T-helper 2 cell (primary cell): ENCODE results near the gene H6PD.
"Not testable (repeated sequence)": the region's sequence is repeated elsewhere in the genome, so short reads cannot be mapped to it uniquely, and the experiment has no call there.

Experiments used
- DNase-seq, 5 experiments: peaks; one replicate each; pipeline versions ENCODE4 v3.0.0 to v3.0.0-alpha.2; 2012 to 2022

H6PD gene

DNA sequence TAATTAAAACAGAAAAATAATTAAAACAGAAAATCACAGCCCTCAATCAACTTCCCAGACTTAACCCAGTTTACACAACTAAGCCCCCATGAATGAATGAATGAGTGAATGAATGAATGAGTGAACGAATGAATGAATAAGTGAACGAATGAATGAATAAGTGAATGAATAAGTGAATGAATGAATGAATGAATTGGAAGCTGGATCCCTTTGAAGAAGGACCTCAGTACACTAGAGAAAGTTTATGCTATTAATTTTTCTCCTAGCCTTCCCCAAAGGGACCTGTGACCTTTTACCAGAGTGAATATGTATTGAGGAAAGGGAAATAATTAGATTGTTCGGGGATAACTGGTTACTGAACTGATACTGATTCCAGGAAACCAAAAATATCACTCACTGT is 63.7 kb downstream of the H6PD start:
- DNase-seq = no peak

DNA sequence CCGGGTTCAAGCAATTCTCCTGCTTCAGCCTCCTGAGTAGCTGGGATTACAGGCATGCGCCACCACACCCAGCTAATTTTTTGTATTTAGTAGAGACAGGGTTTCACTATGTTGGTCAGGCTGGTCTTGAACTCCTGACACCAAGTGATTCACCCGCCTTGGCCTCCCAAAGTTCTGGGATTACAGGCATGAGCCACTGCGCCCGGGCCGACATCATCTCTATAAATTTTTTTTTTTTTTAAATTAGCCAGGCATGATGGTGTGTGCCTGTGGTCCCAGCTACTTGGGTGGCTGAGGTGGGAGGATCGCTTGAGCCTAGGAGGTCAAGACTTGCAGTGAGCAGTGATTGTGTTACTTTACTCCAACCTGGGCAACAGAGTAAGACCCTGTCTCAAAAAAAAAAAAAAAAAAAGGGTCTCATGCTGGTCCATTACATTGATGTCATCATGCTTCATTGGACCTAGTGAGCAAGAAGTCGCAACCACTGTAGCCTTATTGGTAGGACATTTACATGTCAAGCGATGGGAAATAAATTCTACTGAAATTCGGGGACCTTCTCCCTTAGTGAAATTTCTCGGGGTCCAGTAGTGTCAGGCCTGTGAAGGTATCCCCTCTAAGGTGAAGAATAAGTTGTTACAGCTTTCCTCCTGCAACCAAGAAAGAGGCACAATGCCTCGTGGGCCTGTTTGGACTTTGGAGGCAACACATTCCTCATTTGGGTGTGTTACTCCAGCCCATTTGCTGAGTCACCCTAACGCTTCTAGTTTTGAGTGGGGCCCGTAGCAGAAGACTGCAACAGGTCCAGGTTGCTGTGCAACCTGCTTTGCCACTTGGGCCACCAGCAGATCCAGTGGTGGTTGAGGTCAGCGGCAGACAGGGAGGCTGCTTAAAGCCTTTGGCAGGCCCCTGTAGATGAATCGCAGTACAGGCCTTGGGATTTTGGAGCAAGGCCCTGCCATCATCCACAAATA is 65.3 kb downstream of the H6PD start:
- not testable (repeated sequence) for DNase-seq

DNA sequence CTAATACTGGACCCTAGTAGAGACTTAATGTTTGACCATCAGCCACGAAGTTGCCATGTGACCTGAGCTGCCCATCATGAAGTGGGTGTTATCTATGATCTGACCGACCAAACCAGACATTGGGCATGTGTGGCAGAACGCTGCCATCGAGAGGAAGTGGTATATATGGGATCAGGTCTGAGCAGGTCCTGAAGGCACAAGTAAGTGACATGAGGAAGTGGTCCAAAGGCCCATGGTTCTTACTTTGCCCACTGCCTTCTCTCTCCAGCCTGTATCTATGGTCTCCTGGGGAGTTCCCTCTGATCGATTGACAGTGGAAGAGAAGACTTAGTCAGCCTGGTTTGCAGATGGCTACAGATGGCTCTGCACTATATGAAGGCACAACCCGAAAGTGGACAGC is 66.0 kb downstream of the H6PD start:
- peak in 1 of 5 experiments; percentile 29 for DNase-seq

DNA sequence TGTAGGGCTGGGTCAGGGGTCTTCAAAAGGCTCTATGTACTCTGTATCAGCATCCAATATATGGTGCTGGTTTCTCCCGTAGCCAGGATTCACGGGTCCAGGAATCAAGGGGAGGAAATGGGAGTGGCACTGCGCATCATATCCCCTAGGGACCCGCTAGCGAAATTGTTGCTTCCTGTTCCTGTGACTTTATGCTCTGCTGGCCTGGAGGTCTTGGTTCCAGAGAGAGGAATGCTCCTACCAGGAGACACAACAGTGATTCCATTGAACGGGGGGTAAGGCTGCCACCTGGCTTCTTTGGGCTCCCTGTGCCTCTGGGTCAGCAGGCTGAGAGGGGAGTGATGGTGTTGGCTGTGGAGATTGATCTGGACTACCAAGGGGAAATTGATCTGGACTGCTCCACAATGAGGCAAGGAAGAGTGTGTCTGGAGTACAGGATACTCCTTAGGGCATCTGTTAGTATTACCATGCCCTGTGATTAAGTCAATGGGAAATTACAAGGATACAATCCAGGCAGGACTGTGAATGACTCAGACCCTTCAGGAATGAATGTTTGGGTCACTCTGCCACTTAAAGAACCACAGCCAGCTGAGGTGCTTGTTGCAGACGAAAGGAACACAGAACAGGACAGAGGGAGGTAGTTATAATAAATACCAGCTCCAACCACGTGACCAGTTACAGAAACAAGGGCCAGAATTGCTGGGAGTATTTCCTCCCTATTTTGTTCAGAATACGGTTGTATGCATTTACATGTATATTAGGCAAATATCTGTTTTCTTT is 68.4 kb downstream of the H6PD start:
- no peak for DNase-seq

DNA sequence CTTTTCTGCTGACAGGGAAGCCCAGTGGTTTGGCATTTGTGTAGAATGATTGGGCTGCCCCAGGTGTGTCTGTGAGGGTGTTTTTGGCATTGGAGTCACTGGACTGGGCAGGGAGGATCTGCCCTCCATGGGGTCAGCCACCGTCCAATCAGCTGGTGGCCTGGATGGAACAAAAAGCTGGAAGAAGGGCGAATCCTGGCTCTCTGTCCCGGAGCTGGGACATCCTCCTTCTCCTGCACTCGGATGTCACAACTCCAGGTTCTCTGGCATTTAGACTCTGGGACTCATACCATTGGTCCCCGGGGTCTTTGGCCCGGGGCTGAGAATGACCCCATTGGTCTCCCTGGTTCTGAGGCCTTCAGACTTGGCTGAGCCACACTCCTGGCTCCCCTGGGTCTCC is 69.3 kb downstream of the H6PD start:
- no peak for DNase-seq

DNA sequence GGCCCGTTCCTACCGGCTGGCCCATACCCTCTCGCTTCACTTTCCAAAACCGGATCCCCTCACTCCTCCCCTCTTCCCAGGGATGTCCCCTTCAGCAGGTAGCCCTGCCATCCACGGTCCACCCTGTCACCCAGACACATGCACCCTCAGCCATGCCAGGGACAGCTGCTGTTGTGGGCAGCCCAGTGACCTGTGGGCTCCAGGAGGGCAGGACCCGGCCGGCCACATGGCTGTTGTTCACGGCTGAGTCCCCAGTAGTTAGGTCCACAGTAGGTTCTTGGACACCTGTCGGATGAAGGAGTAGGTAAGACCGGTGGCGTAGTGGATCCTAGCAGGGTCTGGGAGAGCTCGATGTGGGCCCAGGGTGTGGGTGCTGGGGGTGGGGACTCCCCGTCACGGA is 70.6 kb downstream of the H6PD start:
- DNase-seq = no peak

DNA sequence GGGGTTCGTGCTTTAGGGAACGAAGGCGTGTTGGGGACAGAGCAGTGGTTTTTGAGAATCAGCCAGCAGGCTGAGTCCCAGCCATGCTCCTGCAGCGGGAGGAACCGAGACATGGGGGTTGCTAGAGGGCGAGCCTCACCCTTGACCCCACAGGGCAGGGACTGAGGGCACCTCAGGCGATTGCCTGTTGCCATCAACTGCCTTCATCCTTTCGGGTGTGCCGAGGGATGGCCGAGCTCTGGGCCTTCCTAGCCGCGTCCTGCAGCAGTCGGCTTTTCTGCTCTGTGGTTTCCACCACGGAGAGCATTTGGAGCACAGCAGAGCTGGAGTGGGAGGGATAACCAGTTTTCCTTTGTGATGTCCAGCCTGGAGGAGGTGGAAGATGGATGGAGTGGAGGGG is 71.4 kb downstream of the H6PD start:
- no peak for DNase-seq

DNA sequence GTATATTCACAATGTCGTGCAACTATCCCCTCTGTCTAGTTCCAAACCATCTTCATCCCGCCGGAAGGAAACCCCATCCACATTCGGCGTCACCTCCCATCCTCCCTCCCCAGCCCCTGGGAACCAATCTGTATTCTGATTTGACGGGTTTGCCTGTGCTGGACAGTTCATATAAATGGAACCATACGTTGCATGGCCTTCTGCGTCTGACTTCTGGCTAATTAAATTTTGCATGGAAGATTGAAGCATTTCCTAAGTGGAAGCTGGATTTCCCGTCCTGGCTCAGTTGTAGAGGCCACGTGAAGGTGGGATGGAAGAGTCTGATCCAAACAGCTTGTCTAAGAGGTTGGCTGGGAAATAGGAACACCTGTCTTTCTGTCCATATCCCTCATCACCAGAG is 72.7 kb downstream of the H6PD start:
- DNase-seq = no peak

DNA sequence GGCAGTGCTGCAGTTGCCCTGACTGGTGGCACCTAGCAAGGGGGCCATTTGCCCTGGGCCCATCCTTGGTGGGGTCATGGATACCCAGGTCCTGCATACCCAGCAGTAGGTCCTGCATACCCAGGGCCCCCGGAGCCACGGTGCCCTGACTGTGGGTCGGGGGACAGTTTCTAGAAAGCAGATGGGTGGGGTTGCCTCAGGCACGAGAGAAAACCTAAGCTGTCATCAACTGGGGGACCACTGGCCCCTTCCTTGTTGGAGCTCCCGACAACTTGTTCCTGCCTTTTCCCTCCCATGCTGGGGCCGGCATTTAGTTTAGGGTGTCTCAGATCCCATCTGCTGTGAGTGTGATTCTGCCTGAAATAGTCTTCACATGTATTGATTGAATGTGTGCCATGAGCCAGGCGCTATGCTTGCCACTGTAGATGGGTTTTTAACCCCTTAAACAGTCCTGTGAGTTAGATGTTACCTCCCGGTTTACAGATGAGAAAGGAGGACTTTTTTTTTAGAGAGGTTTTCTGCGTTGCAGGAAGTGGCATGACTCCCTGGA is 73.7 kb downstream of the H6PD start:
- DNase-seq = no peak

DNA sequence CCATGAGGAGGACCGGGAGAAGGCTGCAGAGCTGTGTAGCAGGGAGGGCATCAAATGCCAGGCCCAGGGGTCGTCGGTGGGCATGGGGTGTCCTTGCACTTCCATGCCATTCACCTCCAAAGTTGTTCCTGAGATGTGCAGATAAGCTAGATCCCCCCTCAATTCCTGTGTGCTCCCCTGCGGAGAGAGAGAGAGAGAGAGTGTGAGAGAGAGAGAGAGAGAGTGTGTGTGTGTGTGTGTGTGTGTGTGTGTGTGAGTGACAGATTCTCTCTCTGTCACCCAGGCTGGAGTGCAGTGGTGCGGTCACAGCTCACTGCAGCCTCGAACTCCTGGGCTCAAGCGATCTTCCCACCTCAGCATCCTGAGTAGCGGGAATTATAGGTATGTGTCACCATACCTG is 74.5 kb downstream of the H6PD start:
- no peak for DNase-seq

DNA sequence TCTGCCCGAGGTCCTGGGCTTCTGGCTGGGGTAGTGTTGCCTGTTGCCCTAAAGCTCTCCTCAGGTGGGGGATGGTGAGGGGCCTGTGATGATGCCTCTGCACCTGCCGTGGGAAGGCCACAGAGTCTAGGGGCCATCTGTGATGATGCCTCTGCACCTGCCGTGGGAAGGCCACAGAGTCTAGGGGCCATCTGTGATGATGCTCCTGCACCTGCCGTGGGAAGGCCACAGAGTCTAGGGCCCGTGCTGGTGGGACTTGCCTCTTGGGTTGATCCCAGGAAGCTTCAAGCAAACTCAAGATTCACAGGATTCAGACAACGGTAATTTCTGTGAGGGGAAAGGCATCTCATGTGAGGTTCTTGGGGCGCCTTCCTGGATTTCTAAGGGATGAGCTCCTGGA is 75.4 kb downstream of the H6PD start:
- DNase-seq = no peak

DNA sequence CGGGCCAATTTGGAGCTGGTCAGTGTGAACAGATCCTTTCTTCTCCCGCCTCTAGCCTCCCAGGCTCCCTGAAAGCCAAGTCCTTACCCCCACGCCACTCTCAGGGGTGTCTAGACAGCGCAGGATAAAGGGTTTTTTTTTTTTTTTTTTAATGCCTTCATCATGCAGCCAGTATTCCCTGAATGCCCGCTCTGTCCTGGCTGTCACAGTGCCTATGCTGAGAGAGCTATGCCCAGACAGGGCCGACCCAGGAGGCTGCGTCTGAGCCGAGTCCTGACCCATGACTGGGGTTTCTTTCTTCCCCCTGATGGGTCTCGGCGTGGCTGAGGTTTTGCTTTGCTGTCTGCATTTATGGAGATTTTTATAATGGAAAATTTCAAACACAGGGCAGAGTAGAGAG is 76.5 kb downstream of the H6PD start:
- no peak for DNase-seq

DNA sequence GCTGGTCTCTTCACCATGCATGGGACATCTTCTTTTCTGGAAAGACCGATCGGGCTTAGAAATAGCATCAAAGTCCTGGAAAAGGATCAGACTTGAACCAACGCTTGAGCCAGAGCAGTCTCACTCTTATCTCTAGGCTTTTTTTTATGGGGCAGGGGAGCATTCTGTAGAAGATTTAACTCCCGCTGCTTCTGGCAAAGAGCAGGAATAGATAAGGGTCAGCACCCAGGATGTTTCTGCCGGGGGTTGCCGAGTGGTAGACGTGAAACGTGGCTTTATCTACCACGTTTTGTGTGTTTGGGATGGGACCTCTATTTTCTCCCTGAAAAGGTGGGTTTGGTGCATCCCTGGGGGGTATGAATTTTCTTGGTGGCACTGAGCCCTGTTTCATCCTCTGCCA is 76.9 kb downstream of the H6PD start:
- DNase-seq = no peak

DNA sequence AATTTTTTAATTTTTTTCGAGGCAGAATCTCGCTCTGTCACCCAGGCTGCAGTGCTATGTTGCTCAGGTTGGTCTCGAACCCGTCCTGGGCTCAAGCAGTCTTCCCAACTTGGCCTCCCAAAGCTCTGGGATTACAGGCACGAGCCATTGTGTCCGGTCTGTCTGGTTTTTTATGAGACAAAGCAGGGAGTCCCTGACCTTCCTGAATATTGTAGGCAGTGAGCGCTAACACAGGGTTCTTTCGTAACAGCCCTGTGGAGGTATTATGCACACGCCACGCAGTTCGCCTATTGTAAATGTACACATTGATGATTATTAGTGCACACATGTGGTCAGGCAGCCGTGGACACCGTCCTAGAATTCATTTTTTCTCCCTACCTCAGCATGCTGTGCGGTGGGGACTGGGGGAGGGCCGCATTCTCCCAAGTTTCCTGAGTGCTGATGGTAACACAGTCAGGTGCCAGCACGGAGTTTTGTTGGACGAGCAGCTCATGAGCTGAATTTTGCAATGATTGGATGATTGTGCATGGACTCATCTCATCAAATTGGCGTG is 77.7 kb downstream of the H6PD start:
- DNase-seq = no peak

DNA sequence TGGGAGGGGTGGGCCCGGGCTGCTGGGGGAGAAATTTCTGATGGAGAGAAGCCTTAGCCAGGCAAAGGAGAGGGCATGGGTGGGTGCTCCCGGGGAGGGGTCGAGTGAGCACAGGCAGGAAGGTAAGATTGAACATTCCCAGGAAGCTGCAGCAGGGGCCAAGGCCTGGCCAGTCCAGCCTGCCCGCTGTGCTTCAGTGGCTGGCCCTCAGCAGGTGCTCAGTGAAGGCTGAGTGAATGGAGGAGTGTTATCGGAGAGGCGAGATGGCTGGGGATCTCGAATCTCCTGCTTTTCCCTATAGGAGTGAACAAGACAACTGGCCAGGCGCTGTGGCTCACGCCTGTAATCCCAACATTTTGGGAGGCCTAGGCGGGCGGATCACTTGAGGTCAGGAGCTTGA is 79.0 kb downstream of the H6PD start:
- no peak for DNase-seq

DNA sequence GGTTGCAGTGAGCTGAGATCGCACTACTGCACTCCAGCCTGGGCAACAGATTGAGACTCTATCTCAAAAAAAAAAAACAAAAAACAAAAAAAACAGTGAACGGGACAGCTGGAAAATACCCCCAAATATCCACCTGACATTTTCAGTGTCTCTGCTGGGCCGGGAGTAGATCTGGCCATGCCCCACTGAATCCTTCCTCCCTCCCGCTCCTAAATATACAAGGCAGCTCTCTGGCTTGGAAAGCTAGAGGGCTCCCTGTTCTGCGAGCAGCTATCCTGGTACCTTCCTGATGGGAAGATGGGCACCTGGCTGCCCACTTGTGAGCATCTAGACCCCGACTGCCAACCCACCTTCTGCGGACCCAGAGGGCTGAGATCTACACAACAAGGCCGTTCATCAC is 79.5 kb downstream of the H6PD start:
- DNase-seq = no peak

DNA sequence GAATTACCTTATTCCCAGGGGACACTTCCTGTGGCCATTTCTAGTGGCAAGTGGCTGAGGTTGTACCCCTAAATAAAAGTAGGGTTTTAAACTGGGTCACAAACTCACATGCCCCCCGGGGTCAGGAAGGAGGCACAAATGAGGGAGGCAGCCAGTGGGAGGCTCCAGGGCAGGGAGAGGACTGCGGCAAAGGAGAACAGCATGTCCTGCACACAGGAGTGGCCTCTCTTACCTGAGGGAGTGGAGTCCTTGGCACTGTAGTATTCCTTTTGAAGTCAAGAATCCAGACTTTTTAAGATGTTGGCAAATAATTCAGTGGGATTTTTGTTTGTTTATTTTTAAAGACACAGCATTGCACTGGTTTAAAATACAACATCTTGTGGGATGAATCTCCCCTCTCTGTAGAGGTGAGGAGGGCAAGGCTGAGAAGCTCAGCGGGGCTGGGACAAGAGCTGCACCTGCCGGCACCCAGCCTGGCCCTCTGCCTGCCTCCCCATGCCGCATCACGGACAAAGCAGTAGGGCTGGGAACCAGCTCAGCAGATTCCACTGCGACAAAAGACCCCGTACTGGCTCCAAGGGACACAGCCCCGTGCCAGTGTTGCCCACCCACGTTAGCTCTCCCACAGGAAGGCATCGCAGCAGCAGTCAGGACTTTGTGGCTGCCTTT is 80.3 kb downstream of the H6PD start:
- no peak for DNase-seq

DNA sequence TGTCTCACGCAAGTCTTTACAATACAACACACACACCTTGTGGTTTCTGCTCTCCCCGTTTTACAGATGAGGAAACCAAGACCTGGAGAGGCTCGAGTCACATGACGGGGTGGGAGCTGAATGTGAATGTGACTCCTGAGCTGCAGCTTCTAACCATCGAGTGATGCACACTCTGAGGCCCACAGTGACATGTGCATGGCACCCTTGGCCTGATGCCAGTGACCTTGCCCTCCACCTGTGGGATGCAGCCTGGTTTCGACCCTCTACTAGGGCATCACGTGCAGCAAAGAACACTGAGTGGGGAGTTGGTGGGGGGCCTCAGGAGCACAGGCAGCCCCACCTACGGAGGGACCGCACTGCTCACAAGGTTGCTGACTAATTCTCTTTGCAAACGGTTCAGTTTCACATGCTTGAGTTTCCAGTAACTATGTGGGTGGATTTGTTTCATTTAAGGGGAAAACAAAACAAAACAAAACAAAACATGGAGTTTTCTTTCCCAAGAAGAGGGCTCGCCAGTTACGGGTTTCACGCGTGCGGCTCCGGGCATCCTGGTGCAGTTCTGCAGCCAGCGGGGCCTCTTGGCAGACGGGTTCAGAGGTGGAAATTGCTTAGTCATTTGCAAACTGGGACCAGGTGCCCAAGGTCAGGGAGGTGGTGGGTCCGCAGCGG is 81.0 kb downstream of the H6PD start:
- peak in 2 of 5 experiments; percentile 58 to 90 for DNase-seq

DNA sequence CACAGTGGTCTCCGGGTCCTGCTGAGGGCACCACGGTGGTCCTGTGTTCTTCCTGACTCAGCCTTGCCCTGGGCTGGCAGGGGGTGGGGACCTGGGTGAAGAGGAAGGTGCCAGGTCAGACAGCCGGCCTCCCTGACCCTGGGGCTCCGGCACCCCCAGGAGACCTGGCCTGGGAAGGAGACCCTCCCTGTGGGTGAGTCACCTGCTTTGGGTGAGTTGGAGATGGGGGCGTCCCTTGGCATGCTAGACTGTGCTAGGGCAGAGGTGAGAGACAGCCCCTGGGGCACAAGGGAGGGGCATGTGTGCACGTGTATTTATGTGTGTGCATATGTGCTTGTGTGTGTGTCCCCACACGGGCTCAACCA is 81.5 kb downstream of the H6PD start:
- DNase-seq = peak in 2 of 5 experiments; percentile 5 to 41

DNA sequence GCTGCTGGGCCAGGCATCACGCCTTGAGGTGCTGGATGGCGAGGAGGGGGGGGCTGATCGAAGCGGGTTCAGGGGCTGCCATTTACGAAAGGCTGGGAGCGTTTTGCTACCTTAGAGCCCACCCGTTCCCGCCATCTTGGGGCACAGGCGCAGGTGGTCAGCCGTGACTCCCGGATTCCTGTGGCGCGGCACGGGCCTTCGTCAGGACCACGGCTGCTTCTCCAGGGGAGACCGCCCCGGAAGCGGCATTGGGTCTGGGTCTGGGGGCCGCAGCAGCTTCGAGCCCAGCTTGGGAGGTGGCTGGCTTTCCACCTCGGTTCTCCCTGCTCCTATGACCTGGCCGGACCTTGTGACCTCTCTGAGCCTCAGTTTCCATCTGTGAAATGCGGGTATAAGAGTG is 81.9 kb downstream of the H6PD start:
- DNase-seq = no peak

DNA sequence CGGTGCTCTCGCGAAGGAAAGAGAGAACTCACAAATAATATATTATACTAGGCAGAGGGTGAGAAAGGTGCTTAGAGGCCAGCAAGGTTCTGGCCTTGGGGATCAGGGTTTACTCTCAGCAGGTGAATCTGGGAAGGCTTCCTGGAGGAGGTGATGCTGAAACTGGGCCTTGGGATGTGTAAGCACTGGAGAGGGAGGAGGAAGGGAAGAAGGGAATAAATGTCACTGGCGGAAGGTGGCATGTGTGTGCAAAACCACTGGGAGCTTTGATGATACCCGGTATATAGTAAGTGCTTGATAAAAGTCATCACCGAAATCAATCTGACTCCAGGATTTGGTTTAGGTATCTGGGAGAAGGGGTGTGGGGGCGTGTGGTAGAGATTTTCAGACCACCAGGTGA is 82.5 kb downstream of the H6PD start:
- DNase-seq = no peak
